Naive thymus-derived CD4-positive, alpha-beta T cell (primary cell): ENCODE results near the gene RND2. TPM values are rescaled to one million over a fixed set of nuclear protein-coding genes. Genes with fewer than 3 reads are reported as not detected.

ENCODE experiments used
- ATAC-seq: fragments of 150-1000 bp; cut with Tn5 transposase; 2 replicates; pipeline ENCODE4 v1.10.0; 2021; ENCODE audit warnings: mild to moderate bottlenecking, moderate library complexity
- CTCF ChIA-PET: fragments of 350-600 bp; sonication (Branson Sonifier 250); formaldehyde crosslinking; loops from one replicate; lab custom pipeline; 2021; ENCODE audit warnings: antibody characterized with exemption; lab: Charles Lee
- POLR2A ChIA-PET: fragments of 350-600 bp; sonication (Branson Sonifier 250); formaldehyde crosslinking; loops from one replicate; lab custom pipeline; 2021; ENCODE audit warnings: antibody characterized with exemption, inconsistent platforms; lab: Charles Lee
- DNase-seq, 9 donors: peaks; one replicate each; pipeline versions ENCODE4 v3.0.0 to v3.0.0-alpha.2; 2020 to 2022; ENCODE audit warnings: mixed read lengths in 1 of 9
- H3K27ac ChIP-seq: one replicate; pipeline ENCODE4 v1.7.0; 2013; ENCODE audit warnings: mild to moderate bottlenecking, low read depth, low read length, moderate library complexity
- H3K27me3 ChIP-seq, 2 donors: one replicate each; pipeline ENCODE4 v1.7.0; 2013; ENCODE audit warnings: low read length in 2 of 2, mild to moderate bottlenecking in 2 of 2, moderate library complexity in 2 of 2; ENCODE audit not compliant: control insufficient read depth in 2 of 2, insufficient read depth in 2 of 2
- H3K36me3 ChIP-seq, 3 experiments: 1 replicate in 2 of 3; 2 replicates in 1 of 3; pipeline ENCODE4 v1.7.0; 2013; ENCODE audit warnings: low read length in 3 of 3, mild to moderate bottlenecking in 3 of 3, moderate library complexity in 1 of 3; ENCODE audit not compliant: insufficient read depth in 3 of 3, control insufficient read depth in 2 of 3
- H3K4me1 ChIP-seq, 2 donors: one replicate each; pipeline ENCODE4 v1.7.0; 2013; ENCODE audit warnings: low read length in 2 of 2, mild to moderate bottlenecking in 2 of 2, moderate library complexity in 1 of 2; ENCODE audit not compliant: control insufficient read depth in 2 of 2, insufficient read depth in 2 of 2
- H3K4me3 ChIP-seq: 2 replicates; pipeline ENCODE4 v1.7.0; 2013; ENCODE audit warnings: mild to moderate bottlenecking, low read length
- H3K9me3 ChIP-seq, 3 experiments: 1 replicate in 2 of 3; 2 replicates in 1 of 3; pipeline ENCODE4 v1.7.0; 2013; ENCODE audit warnings: low read length in 3 of 3; ENCODE audit not compliant: control insufficient read depth in 2 of 3
- H3K27ac Mint-ChIP-seq, 9 donors: one replicate each; pipeline ENCODE4 v1.8.0; 2020 to 2022; ENCODE audit warnings: mixed read lengths in 9 of 9, mild to moderate bottlenecking in 8 of 9, moderate library complexity in 5 of 9, inconsistent platforms in 2 of 9
- H3K27me3 Mint-ChIP-seq, 5 donors: one replicate each; pipeline ENCODE4 v1.8.0; 2021 to 2022; ENCODE audit warnings: mixed read lengths in 5 of 5, mild to moderate bottlenecking in 1 of 5
- H3K36me3 Mint-ChIP-seq, 5 donors: one replicate each; pipeline ENCODE4 v1.8.0; 2020 to 2022; ENCODE audit warnings: mixed read lengths in 5 of 5, mild to moderate bottlenecking in 3 of 5, inconsistent platforms in 1 of 5
- H3K4me1 Mint-ChIP-seq, 7 donors: one replicate each; pipeline ENCODE4 v1.8.0; 2020 to 2022; ENCODE audit warnings: mixed read lengths in 7 of 7, mild to moderate bottlenecking in 3 of 7, inconsistent platforms in 1 of 7
- H3K4me3 Mint-ChIP-seq, 10 donors: one replicate each; pipeline ENCODE4 v1.8.0; 2020 to 2022; ENCODE audit warnings: mild to moderate bottlenecking in 10 of 10, mixed read lengths in 10 of 10, moderate library complexity in 6 of 10, inconsistent platforms in 2 of 10
- H3K9me3 Mint-ChIP-seq, 11 donors: one replicate each; pipeline ENCODE4 v1.8.0; 2020 to 2022; ENCODE audit warnings: mixed read lengths in 11 of 11, mild to moderate bottlenecking in 4 of 11, inconsistent platforms in 1 of 11, moderate library complexity in 1 of 11
- intact Hi-C, 2 donors: fragments of 100-400 bp; cut with micrococcal nuclease; formaldehyde crosslinking; loops; one replicate each; pipeline ENCODE4 v1.15.1; 2023
- polyA plus RNA-seq, 2 donors: library from polyadenylated mRNA; unstranded; fragments of 300-500 nt; fragmentation: Illumina TruSeq; gene quantifications; one replicate each; pipeline ENCODE4 v1.2.3, GENCODE V29; 2021
- total RNA-seq, 6 experiments: library from RNA in 5 of 6; stranded (reverse) in 5 of 6; gene quantifications; 1 replicate in 5 of 6; 2 replicates in 1 of 6; pipeline ENCODE4 v1.2.3 and lab custom pipeline; 2021 to 2026

RND2 gene
- total and polyA plus RNA-seq, 7 experiments from 2014 or later, result 0.08 to 0.74 (median 0.33) TPM; not detected in 1

DNA sequence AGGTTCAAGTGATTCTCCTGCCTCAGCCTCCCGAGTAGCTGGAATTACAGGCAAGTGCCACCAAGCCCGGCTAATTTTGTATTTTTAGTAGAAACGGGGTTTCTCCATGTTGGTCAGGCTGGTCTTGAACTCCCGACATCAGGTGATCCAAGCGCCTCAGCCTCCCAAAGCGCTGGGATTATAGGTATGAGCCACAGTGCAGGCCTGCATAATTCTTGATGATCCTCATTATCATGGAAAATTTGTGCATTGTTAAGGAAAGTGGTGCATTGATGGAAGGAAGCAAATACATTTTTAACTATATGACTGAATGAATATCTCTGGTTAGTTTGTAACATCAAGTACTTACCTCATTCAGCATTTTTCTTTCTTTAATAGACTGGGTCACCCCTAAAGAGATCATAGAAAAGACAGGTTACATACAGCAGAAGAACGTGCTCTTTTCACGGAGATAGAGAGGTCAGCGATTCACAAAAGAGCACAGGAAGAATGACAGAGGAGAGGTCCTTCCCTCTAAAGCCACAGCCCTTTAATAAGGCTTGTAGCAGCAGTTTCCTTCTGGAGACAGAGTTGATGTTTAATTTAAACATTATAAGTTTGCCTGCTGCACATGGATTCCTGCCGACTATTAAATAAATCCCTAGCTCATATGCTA, 38.1 kb downstream of the RND2 start:
- H3K4me1 ChIP-seq, result no peaks in the 10 kb centered on the region
- Mint-ChIP-seq H3K27ac (no peak overlapping the region), H3K36me3 (peaks cover 0 to 4% (median 0%) of the 10 kb centered on the region in 5 donors), H3K4me3 (no peak overlapping the region), H3K9me3 (no peaks in the 10 kb centered on the region), H3K27me3 (no peaks in the 10 kb centered on the region), H3K4me1 (no peaks in the 10 kb centered on the region)
- no peaks in the 10 kb centered on the region for H3K27me3 ChIP-seq
- H3K36me3 ChIP-seq, result no peaks in the 10 kb centered on the region
- POLR2A ChIA-PET, result no interaction called here
- ATAC-seq (no peak), DNase-seq (no peak)
- H3K9me3 ChIP-seq, result no peaks in the 10 kb centered on the region
- no peak overlapping the region for H3K4me3 ChIP-seq
- CTCF ChIA-PET, result no interaction called here
- no peak overlapping the region for H3K27ac ChIP-seq
- intact Hi-C loops, result no loop called here

DNA sequence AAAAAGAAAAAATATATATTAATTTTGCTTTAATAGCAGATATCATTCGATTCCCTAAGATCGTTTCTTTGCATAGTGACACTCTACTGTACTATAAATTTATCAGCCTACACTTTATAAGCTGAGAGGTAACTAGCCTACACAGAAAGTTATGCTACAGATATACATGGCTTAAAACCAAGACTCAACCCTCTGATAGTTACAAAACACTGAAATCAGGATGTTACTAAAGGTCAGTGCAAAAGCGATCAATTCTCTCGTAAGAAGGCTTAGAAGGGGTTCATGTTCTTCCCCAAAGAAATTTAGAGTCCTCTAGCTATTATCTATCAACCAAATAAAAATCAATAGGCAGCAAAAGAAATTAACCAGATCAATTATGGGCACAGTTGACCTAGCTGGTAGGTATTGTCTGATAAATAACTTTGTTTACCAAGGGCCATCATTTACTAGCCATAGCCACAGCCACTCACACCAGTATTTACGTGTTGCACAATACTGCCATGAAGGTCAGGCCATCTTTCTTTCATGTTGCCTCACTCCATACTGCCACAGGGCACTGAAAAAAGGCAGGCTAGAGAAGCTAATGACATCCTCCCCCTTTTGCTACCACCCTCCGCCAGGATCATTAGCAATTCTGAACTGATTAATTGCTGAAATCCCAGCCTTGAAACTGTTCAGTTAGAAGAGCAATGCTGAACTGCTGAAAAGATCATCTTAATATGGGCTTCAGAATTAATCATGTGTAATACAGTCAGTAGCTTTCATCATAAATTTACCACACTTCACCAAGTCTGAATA, 43.7 kb downstream of the RND2 start:
- no peak for DNase-seq
- H3K4me3 ChIP-seq, result no peak overlapping the region
- H3K4me1 ChIP-seq, result no peaks in the 10 kb centered on the region
- Mint-ChIP-seq H3K27ac (no peak overlapping the region), H3K9me3 (no peaks in the 10 kb centered on the region), H3K27me3 (no peaks in the 10 kb centered on the region), H3K36me3 (peaks cover 0 to 1% (median 0%) of the 10 kb centered on the region in 5 donors), H3K4me1 (no peaks in the 10 kb centered on the region), H3K4me3 (no peak overlapping the region)
- no peak overlapping the region for H3K27ac ChIP-seq
- intact Hi-C loops, result no loop called here
- CTCF ChIA-PET, result no interaction called here
- no peak for ATAC-seq
- H3K27me3 ChIP-seq, result no peaks in the 10 kb centered on the region
- H3K9me3 ChIP-seq, result no peaks in the 10 kb centered on the region
- POLR2A ChIA-PET, result no interaction called here
- H3K36me3 ChIP-seq, result no peaks in the 10 kb centered on the region

DNA sequence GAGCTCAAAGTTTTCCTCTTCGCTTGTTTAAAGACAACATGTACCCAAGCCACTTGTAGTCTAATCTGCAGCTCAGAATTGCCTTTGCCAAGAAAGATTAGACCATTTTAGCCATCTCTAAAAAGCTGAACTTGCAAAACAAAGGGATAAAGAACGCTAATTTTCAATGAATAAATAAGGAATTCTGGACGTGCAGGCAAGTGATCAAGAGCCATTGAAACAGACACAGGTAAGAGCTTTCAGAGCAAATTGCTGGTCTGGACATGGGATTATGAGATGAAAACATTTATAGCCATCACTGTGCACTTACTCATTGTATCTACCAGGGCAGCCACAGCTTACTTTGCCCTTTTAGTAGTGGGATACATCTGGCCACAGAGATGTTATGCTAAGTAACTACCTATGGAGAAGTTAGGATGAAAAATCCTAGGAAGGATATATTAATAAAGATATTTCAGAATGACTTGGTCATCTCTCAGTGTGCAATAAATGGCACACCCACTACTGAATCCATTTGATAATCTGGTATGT, 44.4 kb downstream of the RND2 start:
- CTCF ChIA-PET, result interaction anchor here (1.0 kb wide), 1 partner anchor 537 kb away, joined by 4 read pairs; no protein-coding TSS in a partner anchor
- no peak overlapping the region for H3K4me3 ChIP-seq
- H3K4me3 Mint-ChIP-seq, result no peak overlapping the region
- H3K27ac ChIP-seq, result no peak overlapping the region
- intact Hi-C loops, result no loop called here
- H3K36me3 ChIP-seq, result no peaks in the 10 kb centered on the region
- H3K27me3 Mint-ChIP-seq, result no peaks in the 10 kb centered on the region
- POLR2A ChIA-PET, result no interaction called here
- no peak overlapping the region for H3K27ac Mint-ChIP-seq
- H3K4me1 Mint-ChIP-seq, result no peaks in the 10 kb centered on the region
- H3K4me1 ChIP-seq, result no peaks in the 10 kb centered on the region
- H3K9me3 Mint-ChIP-seq, result no peaks in the 10 kb centered on the region
- peaks cover 0 to 1% (median 0%) of the 10 kb centered on the region in 5 donors for H3K36me3 Mint-ChIP-seq
- ATAC-seq, result no peak
- H3K9me3 ChIP-seq, result no peaks in the 10 kb centered on the region
- DNase-seq, result no peak
- H3K27me3 ChIP-seq, result no peaks in the 10 kb centered on the region

DNA sequence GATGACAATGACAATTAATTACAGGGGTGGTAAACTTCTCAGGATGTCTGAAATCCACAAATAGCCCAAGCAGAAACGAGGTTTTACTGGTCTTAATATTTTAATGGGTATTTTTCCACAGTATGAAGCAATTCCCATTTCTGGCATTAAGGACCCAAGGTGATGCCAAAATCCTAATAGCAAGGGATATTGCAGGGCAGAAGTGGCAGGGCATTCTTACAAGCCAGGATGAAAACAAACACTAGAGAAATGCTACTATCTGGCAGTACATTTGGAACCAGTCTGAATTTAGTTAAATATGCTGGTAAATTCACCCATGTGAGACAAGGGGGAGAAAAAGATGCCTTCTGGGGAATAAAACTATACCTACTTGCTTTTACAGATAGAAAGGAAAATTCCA, 45.2 kb downstream of the RND2 start:
- CTCF ChIA-PET, result interaction anchor here (1.0 kb wide), 1 partner anchor 536 kb away, joined by 4 read pairs; no protein-coding TSS in a partner anchor

DNA sequence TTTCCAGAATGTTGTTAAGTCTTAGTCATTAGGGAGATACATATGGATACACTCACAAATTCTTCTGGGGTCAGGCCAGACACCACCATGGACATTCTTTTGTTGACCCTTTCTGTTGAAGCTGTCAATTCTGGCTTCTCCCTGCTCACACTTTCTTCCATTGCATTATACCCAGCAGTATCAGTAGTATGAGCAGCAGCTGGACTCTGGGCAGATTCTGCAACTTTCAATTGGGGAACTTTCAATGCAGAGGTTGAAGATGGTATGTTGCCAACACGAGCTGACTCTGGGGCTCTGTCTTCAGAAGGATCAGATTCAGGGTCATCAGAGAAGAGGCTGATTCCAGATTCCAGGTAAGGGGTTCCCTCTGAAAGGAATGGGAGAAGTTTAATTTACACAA, 45.8 kb downstream of the RND2 start:
- Mint-ChIP-seq H3K27me3 (no peaks in the 10 kb centered on the region), H3K4me3 (no peak overlapping the region), H3K27ac (no peak overlapping the region), H3K9me3 (no peaks in the 10 kb centered on the region), H3K4me1 (no peaks in the 10 kb centered on the region), H3K36me3 (peaks cover 0 to 1% (median 0%) of the 10 kb centered on the region in 5 donors)
- DNase-seq (no peak), ATAC-seq (no peak)
- no peaks in the 10 kb centered on the region for H3K9me3 ChIP-seq
- H3K4me1 ChIP-seq, result no peaks in the 10 kb centered on the region
- POLR2A ChIA-PET, result no interaction called here
- intact Hi-C loops, result no loop called here
- CTCF ChIA-PET, result no interaction called here
- no peak overlapping the region for H3K27ac ChIP-seq
- H3K27me3 ChIP-seq, result no peaks in the 10 kb centered on the region
- H3K36me3 ChIP-seq, result no peaks in the 10 kb centered on the region
- H3K4me3 ChIP-seq, result no peak overlapping the region

More for the DNA sequence above, 45.2 kb downstream of the RND2 start:
- ATAC-seq (no peak), DNase-seq (no peak)
- Mint-ChIP-seq H3K27me3 (no peaks in the 10 kb centered on the region), H3K9me3 (no peaks in the 10 kb centered on the region), H3K36me3 (peaks cover 0 to 1% (median 0%) of the 10 kb centered on the region in 5 donors), H3K4me3 (no peak overlapping the region), H3K27ac (no peak overlapping the region), H3K4me1 (no peaks in the 10 kb centered on the region)
- no peak overlapping the region for H3K4me3 ChIP-seq
- no peaks in the 10 kb centered on the region for H3K4me1 ChIP-seq
- H3K27ac ChIP-seq, result no peak overlapping the region
- no peaks in the 10 kb centered on the region for H3K27me3 ChIP-seq
- H3K9me3 ChIP-seq, result no peaks in the 10 kb centered on the region
- H3K36me3 ChIP-seq, result no peaks in the 10 kb centered on the region
- POLR2A ChIA-PET, result no interaction called here
- intact Hi-C loops, result no loop called here

DNA sequence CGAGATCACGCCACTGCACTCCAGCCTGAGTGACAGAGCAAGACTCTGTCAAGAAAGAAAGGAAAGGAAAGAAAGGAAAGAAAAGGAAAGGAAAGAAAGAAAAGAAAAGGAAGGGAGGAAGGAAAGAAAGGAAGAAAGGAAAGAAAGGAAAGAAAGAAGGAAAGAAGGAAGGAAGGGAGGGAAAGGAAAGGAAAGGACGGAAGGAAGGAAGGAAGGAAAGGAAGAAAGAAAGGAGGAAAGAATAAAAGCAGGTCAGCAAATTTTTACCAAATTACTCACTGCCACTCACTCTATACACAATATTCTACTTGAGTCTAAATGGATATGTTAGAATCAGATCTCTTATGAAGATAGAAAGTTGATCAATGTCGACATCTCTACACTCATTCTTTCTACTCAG, 49.8 kb downstream of the RND2 start:
- ChIA-PET CTCF (no interaction called here), POLR2A (interaction anchor here (0.6 to 0.7 kb wide), 2 partner anchors 19 to 129 kb away, joined by 3 read pairs; no protein-coding TSS in a partner anchor)
- no peaks in the 10 kb centered on the region for H3K27me3 Mint-ChIP-seq
- DNase-seq (no peak), ATAC-seq (no peak)
- H3K9me3 ChIP-seq, result no peaks in the 10 kb centered on the region
- peaks cover 0 to under 1% (median 0%) of the 10 kb centered on the region in 5 donors for H3K36me3 Mint-ChIP-seq
- H3K4me1 ChIP-seq, result no peaks in the 10 kb centered on the region
- intact Hi-C loops, result no loop called here
- H3K27me3 ChIP-seq, result no peaks in the 10 kb centered on the region
- H3K27ac ChIP-seq, result no peak overlapping the region
- no peak overlapping the region for H3K27ac Mint-ChIP-seq
- no peaks in the 10 kb centered on the region for H3K4me1 Mint-ChIP-seq
- H3K4me3 Mint-ChIP-seq, result no peak overlapping the region
- H3K36me3 ChIP-seq, result no peaks in the 10 kb centered on the region
- no peaks in the 10 kb centered on the region for H3K9me3 Mint-ChIP-seq
- no peak overlapping the region for H3K4me3 ChIP-seq
